Measurements from ENCODE around the gene DNMT3A.

The DNMT3A gene

DNA sequence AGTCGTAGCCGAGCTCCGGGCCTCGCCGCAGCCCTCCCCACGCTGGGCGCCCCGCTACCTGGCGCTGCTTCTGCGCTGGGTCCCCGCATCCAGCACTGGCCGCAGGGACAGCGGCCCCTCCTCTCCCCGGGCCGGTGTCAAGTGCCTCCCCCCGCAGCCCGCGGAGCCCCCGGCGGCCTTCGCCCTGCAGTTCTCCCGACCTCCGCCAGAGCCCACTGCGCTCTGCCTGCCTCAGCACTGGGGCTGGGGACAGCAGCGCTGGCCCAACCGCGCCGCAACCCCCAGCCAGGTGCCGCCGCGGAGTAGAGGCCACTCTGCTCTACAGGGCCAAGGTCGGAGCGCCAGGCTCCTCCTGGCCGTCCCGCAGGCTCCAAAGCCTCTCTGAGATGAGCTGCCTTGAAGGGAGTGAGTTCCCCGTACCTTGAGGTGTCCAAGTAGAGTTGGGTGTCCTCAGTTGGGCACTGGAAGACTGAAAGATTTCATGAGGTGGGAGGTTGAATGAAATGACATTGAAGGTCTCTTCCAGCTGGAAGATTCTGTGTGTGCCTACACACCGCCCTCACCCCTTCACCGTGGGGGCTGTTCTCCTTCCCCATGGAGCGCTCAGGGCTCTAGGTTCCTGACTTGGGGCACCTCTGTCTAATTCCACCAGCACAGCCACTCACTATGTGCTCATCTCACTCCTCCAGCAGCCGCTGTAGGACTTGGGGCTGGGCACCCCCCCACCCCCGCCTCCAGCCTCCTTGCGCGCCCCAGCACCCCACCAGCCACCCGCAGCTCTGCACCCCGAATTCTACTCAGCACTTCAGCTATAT is 854 bp upstream of the DNMT3A start:
- peak; percentile 65 for DNase-seq

DNA sequence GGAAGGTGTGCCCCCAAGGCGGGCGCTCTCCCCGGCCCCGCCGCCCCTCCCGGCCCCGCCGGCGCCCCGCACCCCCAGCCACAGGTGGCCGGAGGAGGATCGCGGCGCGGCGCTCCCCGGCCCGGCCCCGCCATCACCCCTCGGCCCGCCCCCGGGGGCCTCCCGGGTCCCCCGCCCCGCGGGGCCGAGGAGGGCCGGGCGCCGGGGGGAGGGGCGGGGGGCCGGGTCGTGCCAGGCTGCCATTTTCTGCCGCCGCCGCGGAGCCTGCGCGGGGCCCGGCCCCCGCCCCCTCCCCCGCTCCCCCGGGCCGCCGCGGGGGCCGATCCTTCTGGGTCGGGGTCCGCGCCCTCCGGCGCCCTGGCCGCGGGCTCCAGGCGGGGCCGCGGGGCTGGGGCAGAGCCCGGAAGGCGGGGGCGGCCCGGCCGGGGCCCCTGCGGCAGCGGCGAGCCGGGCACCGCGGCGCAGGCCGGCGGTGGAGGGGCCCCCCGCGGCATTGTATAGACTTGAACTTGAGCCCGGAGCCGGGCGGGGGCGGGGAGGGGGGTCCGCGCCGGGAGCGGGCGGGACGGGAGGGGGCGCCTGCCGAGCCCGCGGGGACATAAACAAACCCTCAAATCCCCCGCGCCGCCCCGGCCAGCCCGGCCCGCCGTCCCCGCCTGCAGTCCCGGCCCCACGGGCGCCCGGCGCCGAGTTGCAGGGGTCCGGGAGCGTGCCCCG is 556 bp downstream of the DNMT3A start:
- DNase-seq: no peak

DNA sequence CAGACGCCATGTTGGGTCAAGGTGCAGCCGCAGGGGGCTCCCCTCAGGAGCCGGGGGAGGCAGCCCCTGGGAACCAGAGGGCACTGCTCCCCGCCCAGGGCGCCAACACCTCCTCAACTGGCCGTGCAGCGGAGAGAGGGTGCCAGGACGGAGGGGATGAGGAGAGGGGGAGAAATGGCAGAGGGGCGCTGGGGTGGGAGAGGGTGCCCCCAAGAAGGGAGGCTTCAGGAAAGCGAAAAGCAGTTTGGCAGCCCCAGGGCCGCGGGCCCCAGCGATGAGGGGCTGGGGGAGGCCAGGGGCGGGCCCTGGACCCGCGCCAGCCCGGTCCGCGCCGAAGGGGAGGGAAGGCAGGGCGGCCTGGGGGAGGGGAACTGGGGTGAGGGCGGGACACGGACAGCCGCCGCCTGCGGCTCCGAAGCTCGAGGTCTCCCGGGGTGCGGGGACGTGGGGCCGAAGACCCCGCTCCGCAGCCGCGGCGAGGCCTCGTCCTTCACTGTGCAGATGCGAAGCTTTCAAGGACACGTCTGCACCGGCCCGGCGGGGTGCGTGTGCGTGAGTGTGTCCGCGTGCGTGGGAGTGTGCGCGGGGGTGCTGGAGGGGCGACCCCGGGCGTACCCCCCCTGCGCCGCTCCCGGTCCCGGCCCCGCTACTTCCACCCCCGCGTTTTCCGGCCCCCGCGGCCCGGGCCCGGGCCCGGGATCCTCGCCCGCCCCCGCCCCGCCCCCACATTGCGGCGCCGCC is 1.4 kb downstream of the DNMT3A start:
- DNase-seq: peak; percentile 28

DNA sequence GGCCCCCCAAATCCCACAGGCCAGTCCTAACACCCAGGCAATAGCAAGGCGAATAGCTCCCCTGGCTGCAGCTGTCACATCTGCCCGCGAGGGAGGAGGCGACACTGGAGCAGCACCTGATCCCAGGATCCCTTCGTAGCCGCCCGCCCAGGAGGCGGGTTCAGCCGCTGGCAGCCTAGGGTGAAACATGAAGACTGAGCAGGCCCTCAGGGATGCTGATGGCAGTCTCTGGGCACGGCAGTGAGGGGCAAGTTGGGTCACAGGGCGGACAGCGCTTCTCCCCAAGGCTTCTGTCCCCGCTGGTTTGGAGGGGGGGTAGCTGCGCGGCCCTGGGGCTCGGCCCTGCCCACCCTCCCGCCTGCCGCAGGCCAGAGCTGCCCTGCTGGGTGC is 1.9 kb downstream of the DNMT3A start:
- peak; percentile 23 for DNase-seq

DNA sequence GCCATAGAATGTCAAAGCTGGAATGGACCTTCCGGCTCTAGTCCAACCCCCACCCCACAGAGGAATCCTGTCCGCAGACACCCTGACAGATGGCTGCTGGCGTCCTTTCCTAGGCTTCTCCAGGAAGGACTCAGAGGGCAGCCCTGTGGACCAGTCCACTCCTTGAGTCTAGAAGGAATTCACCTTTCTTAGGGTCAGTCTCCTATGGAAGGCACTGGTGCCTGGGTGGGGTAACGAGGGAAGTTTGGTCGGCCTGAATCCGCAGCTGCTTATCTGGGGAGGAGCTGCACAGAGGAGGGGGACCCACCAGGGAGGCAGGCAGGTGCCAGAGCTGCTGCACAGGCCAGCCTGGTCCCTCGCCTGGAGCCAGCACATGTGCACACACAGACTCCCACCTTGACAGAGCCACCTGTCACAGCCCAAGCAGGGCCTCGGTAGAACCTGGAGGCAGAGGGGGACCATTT is 2.5 kb downstream of the DNMT3A start:
- no peak for DNase-seq

DNA sequence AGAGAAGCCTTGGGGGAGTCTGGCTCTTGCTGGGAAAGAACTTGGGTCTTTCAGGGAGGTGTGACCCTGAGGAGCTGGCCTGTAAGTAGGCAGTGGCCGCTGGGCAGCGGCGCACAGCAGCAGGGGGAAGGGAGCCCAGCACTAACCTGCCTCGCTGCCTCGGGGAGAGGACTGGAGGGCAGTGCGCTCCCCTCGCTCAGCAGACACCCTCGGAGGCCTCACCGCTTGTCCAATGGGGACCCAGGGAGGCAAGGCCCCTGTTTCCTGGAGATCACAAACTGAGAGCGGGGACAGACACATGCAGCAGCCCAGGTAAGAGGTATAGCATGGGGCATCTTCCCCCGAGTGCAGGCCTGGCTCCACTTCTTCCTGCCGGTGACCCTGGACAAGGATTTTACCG is 3.3 kb downstream of the DNMT3A start:
- no peak for DNase-seq

DNA sequence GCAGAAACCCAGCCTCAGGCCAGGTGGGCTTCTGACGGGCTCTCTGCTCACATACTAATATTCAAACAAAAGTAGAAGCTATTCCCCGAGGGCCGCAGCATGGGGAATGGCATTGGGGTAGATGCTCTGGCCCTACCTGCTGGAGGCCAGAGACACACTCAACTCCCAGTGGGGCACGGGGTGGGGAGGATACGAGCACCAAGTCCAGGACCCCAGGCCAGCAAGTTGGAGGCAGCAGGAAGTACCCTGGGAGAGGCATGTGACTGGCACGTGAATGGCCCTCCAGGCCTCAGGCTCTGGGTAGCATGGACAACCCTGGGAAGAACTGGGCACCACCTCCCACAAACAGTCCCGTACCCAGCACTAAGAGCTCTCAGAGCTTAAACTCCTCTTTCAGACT is 3.8 kb downstream of the DNMT3A start:
- DNase-seq: no peak

DNA sequence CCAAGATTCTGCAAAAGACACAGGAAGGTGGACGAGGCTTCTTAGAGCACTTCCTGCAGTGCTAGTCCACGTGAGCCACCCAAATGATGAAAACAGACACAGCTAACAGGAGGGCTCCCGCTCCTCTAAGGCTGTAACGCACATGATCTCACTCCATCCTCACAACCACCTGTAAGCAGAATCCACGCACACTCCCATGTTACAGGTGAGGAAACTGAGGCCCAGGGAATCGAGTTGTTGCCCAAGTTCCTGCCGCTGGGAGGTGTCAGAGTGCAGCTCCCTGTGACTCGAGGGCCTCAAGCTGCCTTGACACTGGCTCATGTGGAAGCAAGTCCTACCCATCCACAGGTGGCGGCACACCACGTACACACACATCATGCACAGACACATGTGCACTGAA is 4.4 kb downstream of the DNMT3A start:
- no peak for DNase-seq

DNA sequence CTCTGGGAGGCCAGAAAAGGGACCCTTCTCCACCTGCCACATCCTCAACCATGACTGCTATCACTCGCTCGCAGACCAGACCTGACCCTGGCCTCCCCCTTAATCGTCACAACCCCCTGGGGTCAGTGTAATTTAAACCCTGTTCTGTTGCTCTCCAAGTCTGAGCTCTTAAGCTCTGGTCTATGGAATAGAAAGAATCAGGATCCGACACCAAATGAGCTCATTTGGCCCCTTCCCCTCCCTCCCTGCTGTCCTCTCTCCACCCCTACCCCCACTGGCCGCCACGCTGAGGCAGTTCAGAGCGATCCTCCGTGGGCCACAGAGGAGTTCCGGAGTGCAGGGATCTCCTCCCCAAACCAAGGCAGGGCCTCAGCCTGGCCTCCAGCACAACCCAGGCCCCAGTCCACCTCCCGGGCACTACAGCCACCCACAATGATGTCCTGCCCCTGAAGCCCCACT is 5.3 kb downstream of the DNMT3A start:
- DNase-seq: no peak

DNA sequence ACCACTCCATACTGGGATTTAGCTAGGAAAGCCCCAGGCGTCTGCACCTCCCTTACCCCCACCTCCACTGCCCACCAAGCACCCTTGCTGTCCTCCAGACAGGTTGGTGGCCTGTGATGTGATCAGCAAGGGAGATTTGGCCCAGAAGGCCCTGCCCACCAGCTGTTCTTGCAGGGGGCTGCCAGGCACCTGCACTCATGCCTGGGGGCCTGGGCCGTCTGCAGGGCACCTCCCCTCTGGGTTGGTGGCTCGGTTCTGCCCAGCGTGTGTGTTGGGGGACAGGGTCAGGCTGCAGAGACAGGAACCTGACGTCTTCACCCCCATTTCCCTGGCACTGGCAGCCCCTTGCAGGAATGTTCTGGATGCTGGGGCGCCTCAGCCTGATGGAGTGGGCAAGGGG is 5.8 kb downstream of the DNMT3A start:
- no peak for DNase-seq

DNA sequence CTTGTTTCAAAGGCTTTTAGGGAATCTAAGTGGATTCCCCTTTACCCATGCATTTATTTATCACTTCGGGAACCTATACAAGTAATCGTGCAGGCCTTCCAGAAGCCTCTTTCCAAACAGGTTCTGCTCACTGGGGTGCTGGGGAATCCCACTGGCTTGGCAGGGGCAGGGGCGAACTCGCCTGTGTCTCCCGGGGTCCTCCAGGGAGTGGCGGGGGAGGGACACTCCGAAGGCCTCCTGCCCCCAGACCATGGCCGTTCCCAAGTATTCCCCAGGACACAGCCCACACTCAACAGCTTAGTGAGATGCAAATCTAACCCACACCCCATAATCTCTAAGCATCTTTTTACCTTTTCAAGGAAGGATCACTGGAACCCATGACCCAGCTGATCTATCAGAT is 6.5 kb downstream of the DNMT3A start:
- DNase-seq: no peak

DNA sequence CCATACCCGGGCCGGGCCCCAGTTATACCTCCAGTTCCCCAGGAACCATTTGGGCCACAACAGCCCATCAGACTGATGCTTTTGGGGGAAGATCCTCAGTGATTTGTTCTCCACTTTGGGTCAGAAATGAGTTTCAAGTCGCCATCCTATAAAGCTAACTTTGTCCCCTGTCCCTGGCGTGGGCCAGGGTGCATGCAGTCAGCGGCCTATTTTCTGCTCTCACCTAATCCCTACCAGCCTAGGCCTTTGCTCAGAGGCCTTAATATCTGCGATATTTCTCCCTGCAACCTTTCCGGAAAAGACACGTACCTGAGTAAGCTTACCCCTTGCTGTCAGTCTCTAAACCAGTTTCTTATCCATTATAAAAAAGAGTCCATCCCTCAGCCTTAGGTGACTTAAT is 7.2 kb downstream of the DNMT3A start:
- DNase-seq: no peak

DNA sequence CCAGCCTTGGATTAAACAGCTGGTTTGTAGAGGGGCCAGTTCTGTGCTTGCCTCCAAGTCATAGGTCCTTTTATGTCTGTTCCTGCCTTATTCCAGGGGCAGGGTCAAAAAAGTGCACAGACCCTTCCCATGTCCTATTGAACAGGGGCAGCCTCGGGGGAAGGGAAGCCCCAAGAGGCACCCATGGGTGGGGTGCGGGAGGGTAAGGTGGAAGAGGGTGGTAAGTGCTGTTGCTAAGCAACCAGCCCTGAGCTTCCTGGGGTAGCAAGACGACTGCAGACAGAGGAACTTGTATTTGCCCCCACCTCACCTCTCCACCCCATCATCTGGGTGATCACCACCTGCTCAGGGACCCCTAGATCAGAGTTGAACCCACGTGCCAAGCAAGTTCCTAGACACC is 7.7 kb downstream of the DNMT3A start:
- DNase-seq: no peak

DNA sequence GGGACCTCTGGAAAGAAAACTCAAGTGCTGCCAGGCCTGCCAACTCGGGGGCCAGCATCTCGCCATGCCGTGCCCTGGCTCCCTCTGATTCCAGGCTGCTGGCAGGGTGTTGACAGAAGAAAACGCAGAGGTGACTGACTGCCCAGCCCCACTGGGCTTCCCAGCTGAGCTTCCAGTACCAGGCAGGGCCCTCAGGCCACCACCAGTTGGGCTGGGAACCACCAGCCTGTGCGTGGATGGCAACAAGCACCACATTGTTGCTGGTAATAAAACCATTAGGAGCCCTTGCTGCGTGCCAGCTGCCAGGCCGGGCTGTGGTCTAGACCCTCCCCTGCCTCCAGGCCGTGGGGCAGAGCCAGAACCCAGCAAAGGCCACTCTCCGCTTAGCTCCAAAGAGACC is 9.2 kb downstream of the DNMT3A start:
- DNase-seq: no peak

DNA sequence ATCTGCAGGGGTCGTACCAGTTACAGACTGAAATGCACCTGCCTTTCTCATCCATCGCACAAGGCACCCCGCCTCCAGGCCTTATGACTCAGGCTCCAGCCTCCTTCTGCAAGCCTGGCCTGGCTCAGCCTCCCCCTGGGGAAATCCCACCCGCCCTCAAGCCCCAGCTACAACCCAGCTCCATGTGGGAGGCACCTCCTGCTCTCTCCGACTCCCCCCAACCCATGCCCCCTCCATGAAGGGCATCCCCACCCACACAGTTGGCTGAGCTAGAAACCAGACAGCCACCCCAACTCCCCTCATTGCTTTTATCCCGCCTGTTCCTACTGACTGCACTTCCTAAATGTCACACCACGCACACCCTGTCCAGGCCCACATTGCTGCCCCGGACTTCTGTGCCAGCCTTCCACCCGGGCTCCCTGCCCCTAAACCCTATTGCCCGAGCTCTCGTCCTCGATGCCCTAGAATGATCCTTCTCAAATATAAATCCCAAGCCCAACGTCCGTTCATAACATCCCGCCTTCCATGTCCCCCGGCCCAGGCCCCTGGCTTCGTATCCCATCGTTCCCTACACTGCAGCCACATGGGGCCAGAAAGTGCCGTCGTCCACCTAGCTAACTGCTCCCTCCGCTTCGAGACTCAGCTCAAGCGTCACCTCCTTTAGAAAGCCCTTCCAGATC is 9.9 kb downstream of the DNMT3A start:
- no peak for DNase-seq

DNA sequence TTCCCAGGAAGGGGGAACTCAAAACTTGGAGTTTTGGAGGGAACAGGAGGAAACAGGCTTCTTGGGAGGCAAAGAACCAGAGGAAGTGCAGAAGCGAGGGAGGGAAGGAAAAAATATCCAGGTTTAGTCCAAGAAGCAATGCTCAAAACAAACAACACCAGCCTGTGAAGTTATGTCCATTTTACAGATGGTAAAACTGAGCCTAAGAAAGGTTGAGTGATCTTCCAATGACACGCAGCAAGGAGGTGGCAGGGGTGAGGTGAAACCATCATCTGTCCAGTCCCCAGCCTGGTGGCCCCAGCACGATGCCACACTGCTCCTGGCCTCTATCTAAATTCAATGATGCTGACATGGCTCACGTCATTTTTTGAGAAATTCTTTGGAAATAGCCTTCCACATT is 10.8 kb downstream of the DNMT3A start:
- no peak for DNase-seq

DNA sequence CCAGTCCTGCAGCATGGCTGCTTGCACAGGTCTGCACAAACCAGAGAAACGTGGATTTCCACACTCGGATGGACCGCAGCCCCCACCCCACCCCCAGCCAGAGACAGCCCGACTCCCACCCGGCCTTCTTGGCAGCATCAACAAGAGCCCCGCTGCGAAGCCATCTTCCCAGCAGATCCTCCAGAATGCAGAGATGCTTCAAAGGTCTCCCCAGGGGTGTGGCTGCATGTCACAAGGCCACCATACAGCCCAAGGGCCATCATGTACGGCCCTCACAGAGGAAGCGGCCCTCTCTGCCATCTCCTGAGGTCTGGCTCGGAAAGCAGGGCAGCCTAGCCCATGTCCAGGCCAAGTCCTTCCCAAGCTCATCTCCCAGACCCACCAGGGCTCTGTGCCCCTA is 11.5 kb downstream of the DNMT3A start:
- DNase-seq: no peak

DNA sequence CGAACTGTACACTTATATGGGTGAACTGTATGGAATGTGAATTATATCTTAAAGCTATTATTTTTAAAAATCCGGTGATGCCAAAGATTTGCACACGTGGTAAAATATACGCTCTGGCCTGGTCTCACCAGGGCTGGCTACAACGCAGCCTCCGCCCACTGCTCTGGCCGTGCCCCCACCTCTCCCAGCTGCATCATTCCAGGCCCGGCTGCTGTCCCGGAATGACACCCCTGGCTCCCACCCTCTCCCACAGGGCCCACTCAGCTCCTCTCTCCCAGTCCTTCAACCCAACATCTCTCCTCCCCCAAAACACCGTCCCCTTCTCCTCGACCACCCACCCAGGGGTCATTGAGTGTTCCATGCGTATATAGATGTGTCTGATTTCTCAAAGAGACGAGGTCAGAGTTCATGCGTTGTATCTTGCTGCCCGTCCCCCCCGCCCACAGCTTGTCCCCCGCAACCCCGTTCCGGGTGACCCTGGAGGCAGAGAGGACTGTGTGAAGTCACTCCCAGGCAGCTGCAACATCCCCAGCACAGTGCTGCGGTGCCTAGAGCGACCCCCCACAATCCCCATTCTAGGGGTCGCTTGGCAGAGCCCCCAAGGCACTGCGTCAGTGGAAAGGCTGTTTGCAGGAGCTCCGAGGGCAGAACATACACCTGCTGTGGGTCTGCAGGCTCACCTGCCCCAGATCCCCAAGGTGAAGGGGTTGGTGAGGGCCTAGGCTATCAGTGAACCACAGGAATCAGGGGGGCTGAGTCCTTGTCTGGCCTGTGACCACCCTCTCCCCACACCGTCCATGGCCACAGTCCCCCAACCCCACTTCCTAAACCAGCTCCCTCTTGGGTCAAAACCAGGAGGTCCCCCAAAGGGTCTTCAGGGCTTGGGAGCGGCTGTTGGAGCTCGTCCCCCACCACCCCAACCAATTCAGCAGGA is 13.3 kb downstream of the DNMT3A start:
- no peak for DNase-seq

DNA sequence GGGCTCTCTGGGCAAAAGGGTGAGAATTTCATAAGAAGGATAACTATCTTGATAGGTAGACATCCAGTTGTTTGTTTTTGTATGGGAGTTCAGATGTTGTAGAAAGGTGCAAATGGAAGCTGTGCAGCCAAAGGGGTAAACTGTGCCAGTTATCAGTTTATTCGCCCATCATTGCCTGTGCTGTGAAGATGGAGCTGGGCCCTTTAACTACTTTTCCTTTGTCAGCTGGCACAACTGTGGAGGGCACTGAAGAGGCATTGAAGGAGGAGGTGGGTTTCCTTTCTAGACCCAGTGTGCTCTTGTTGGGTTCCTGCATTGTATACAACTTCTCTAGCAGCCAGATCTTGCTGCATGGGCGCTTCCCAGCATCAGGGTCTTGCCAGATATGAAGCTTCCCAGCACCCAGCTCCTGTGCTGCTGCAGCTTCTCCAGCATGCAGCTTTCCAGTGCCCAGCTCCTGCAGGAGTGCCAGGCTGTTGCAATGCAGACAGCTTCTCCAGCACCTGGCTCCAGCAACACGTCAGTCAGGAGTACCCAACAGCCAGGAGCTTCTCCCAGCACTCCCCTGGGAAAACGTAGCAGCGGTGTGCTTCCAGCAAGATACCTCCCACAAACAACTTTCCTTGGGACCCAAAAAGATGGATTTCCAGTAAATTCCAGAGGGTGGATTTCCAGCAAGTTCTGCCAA is 15.3 kb downstream of the DNMT3A start:
- DNase-seq: no peak

DNA sequence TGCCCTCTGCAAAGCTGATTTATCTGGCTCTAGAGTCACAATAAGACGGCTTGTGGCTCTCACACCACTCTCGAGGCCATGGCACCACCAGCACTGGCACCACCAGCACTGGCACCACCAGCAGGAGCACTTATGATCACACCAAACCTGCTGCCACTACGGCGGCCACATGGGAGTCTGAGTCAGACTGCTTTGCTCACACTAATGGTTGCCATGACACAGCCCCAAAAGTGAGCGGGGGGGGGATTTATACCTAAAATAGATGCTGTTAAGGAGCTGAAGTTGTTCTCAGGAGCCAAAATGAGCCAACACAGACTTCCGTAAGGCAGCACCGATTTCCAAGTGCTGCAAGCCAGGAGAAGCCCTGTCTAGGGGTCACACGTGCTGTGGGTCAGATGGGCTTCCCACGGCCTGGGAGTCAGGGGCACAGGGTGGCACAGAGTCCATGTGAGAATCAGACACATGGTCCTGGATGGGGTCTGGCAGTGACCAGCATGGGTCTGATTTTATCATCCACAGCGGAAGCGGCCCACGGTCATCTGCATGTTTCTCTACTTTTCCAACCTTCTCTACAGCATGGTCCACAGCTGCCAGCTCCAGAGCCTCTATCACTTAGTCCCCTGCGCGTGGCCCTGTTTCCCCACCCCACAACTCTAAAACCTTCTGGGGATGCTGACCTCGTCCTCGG is 16.7 kb downstream of the DNMT3A start:
- no peak for DNase-seq

DNA sequence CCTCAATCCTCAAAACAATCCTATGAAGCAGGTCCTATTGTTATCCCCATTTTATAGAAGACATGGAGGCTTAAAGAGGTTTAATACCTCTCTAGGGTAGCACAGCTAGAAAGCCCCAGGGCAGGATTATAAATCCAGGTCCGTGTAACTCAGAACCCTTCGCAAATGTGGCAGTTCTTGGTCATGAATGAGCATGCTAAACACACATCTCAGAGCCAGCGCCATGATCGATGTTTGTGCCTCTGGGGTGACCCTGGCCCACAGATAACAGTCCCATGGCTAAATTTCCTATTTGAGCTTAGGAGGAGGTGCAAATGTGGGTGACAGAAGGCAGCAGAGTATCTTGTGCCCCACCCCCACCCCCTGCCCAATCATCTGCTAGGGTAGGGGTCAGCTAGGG is 17.5 kb downstream of the DNMT3A start:
- no peak for DNase-seq

All from effector CD8-positive, alpha-beta T cell (primary cell).